GM21619 (cell line): ENCODE measurements around the gene GATA6.

ENCODE experiments used
- ATAC-seq: cut with Tn5 transposase; IDR thresholded peaks from one replicate; pipeline ENCODE4 v1.9.1; 2021; ENCODE audit not compliant: unreplicated experiment

GATA6 gene

DNA sequence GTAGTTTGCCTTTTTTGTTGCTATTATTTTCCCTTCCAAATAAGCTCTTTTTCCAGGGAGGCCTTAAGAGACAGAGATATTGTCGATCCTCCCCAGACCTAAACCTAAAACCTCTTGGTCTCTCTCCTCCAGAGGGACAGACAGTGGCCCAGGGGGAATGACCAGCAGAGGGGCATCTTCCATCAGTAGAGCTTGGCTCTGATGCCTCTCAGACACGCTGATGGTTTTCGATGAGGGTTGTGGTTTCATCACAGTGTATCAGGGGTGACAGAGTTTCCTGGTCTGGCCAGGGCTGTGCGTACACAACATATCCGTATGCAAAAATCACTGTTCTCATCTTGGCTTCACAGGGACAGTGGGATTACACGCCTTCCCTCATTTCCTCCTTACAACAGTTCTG is 68.6 kb downstream of the GATA6 start:
- ATAC-seq: no peak

DNA sequence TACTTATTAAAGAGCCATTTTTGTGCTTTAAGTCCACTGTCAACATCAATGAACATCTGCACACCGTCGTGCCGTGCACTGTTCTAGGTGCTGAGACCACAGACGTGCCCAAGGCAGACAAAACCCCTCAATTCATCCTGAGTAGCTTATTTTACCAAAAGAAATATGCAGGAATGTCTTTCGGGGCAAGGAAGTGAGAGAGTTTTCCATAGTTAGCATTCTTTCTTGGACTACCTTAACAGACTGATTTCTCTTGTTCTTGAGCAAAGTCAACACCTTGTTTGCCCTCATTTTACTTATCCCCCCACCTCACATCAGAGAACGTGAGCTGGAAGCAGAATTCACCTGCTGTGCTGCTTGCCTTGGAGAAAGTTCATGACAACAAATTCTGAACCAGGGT is 69.3 kb downstream of the GATA6 start:
- no peak for ATAC-seq

DNA sequence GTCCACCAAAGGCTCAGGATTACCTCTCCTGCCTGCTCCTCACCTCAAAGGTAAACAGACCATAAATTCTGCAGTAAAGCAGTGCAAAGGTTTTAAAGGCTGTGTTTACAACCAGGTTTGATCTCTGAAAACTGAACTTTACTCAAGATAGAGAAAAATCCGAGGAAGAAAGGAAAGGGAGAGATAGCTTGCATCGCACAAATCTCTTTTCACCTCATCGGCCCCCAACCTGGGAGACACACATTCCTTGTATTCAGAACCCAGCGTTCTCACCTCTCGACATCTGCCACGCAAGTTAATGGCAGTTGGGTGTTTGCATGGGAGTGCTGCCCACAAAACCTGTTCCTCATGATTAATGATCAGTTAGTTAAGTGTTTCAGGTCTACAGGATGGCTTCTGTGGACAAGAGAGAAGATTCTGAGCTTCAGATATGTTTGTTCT is 72.6 kb downstream of the GATA6 start:
- ATAC-seq: no peak

DNA sequence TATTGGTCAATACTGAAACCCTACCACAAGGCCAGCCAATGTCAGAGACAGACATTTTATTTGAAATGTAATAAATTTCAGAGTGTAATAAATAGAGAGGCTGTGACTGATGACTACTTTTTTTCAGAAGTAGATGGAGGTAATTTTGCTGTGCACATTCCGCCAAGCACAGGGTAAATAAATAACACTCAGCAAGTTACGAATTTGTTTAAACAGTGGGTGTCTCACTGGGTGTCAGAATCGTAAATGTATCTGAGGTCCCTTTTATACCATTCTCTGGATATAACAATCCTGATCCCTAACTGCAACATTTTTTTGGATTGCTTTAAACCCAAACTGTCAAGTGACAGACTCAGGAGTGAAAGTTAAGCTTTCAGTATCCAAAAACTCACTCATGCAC is 74.1 kb downstream of the GATA6 start:
- no peak for ATAC-seq

DNA sequence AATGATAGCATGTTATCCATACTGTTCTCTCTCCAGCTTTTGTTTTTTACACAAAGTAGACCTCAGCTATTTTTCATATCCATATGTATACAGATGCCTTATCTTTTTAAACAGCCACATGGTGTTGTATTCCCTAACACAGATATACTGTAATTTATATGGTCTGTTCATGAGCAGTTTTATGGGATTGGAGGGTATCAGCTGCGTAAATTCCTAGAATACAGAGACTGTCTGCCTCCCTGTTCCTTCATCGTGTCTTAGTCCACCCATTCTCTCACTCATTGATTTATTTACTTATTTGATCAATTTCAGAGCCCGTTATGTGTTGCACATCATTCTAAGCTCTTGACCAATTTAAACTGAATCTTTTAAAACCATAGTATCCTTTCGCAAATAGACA is 80.6 kb downstream of the GATA6 start:
- ATAC-seq: no peak

DNA sequence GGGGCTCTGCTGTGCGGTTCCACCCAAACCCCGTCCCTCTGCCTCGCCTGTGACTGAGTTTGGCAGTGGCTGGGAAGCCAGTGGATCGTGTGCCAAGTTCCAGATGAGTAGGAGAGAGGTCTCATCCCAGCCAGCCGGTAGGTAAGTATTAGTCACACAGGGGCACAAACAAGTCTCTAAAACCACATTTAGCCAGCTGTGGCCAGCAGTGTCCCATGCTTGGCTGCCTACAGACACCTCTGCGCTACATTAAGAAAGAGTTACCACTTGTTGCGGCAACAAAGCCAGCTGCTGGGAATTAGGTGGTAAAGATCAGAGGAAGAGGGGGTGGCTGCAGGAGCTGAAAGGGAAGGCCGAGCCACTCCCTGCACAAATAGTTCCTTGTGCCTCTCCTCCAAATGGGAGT is 81.2 kb downstream of the GATA6 start:
- no peak for ATAC-seq
